Panc1 (cell line): Measurements from ENCODE around the gene TNRC6B.

Experiments used
- CTCF ChIP-seq: fragments of 450-650 bp; IDR thresholded peaks from 2 replicates; pipeline ENCODE4 v1.5.1; 2017; ENCODE audit warnings: mild to moderate bottlenecking
- POLR2AphosphoS5 ChIP-seq: IDR thresholded peaks from 2 replicates; pipeline ENCODE4 v1.6.1; 2012; ENCODE audit warnings: mild to moderate bottlenecking, low read depth, low read length, moderate library complexity

GRCh38 chr22:40199852-40200251 is 22.1 kb downstream of the TNRC6B start:
- no peak for TF ChIP-seq CTCF
- TF ChIP-seq POLR2AphosphoS5 = no peak
